ENCODE data around the gene TPR. TPM values are rescaled to one million over a fixed set of nuclear protein-coding genes. Genes with fewer than 3 reads are reported as not detected.
A peak's percentile ranks its signal among the peaks of the same experiment; 100 is the strongest.

The TPR gene
- total RNA-seq, 4 donors from 2014 or later, result 76.3 to 108 (median 87.6) TPM

DNA sequence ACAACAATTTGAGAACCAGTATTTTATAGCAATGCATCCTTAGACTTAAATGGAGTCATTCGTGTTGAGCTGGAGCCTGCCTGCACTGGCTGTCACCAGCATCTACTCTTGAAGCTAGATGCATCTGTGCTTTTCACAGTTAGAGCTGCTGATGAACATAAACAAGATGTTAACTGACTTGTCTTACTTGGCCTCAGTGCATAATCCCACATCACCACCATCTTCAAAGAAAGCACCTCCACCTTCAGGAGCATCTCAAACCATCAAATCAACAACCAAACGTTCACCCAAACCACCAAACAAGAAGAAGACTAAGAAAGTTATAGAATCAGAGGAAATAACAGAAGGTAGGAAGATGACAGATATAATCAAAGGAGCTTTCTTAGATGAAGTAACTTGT lies 71.1 kb downstream of the TPR start:
- H3K4me3 ChIP-seq, result no peak overlapping the region
- H3K36me3 ChIP-seq, result no peaks in the 10 kb centered on the region
- H3K27ac ChIP-seq, result no peak overlapping the region
- H3K27me3 ChIP-seq, result no peaks in the 10 kb centered on the region
- TF ChIP-seq, protein P1, sequence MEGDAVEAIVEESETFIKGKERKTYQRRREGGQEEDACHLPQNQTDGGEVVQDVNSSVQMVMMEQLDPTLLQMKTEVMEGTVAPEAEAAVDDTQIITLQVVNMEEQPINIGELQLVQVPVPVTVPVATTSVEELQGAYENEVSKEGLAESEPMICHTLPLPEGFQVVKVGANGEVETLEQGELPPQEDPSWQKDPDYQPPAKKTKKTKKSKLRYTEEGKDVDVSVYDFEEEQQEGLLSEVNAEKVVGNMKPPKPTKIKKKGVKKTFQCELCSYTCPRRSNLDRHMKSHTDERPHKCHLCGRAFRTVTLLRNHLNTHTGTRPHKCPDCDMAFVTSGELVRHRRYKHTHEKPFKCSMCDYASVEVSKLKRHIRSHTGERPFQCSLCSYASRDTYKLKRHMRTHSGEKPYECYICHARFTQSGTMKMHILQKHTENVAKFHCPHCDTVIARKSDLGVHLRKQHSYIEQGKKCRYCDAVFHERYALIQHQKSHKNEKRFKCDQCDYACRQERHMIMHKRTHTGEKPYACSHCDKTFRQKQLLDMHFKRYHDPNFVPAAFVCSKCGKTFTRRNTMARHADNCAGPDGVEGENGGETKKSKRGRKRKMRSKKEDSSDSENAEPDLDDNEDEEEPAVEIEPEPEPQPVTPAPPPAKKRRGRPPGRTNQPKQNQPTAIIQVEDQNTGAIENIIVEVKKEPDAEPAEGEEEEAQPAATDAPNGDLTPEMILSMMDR (IDR thresholded peaks at IDR 0.05), result no peak
- TF ChIP-seq EP300 (IDR thresholded peaks at IDR 0.05) (no peak), POLR2A (IDR thresholded peaks at IDR 0.05) (no peak)
- peaks cover 0 to 4% (median 2%) of the 10 kb centered on the region in 4 donors for H3K4me1 ChIP-seq
- WGBS, 2 donors, result 76 to 83% methylated on average over 2 of the region's 2 CpGs
- no peak for DNase-seq (ENCODE audit: low spot score in 2 of 2)
- H3K9me3 ChIP-seq, result no peaks in the 10 kb centered on the region

DNA sequence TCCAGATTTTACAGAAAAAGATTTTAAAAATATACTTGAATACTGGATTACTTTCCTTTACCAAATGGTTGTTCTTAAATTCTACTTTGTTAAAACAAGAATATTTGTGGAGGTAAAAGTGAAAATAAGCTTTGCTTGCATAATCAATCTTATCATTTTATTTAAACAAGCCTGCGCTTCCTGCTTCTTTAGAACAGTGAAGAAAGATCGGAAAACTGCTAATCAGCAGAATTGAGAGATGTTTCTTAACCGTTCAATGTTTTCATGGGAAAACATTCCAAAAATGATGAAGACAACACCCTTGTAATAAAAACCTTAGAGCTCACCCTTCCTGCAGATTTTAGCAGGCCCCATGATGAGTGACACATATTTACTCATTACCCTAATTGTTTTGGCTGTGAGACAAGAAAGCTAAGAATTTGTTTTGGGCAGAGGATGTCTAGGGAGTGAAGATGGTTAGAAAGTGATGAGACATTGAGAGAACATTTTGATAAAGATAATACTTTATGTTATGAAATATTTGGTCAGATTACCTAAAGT lies 72.6 kb downstream of the TPR start:
- H3K27me3 ChIP-seq, result no peaks in the 10 kb centered on the region
- no peaks in the 10 kb centered on the region for H3K36me3 ChIP-seq
- WGBS, 2 donors, result 67 to 69% methylated on average over 3 of the region's 3 CpGs
- no peaks in the 10 kb centered on the region for H3K9me3 ChIP-seq
- H3K27ac ChIP-seq, result peak overlapping the region in 1 of 4 donors; percentile 29
- peaks cover 0 to 4% (median 2%) of the 10 kb centered on the region in 4 donors for H3K4me1 ChIP-seq
- DNase-seq (ENCODE audit: low spot score in 2 of 2), result no peak
- TF ChIP-seq EP300 (IDR thresholded peaks at IDR 0.05) (no peak), POLR2A (IDR thresholded peaks at IDR 0.05) (no peak)
- TF ChIP-seq, protein P1 (IDR thresholded peaks at IDR 0.05), result no peak
- H3K4me3 ChIP-seq, result no peak overlapping the region

DNA sequence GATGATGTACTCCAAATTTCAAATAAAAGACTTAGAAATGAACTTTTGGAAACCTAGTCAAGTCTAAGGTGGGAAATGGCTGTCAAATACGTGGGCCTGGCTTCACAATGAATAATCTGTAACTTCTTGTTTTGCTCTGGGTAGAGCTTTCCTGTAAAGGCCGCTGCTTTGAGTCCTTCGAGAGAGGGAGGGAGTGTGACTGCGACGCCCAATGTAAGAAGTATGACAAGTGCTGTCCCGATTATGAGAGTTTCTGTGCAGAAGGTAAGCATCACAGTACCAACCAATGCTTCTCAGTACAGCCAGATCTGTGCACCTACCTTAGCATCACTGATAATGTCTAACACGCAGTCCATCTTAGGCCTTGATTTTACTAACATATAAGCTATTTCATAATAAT lies 73.6 kb downstream of the TPR start:
- Histone ChIP-seq H3K4me1 (peaks cover 0 to 4% (median 2%) of the 10 kb centered on the region in 4 donors), H3K27ac (no peak overlapping the region), H3K9me3 (no peaks in the 10 kb centered on the region), H3K4me3 (no peak overlapping the region), H3K27me3 (no peaks in the 10 kb centered on the region), H3K36me3 (no peaks in the 10 kb centered on the region)
- no peak for DNase-seq (ENCODE audit: low spot score in 2 of 2)
- TF ChIP-seq POLR2A (IDR thresholded peaks at IDR 0.05) (no peak), EP300 (IDR thresholded peaks at IDR 0.05) (no peak)
- TF ChIP-seq, protein P1 (IDR thresholded peaks at IDR 0.05), result no peak
- 88 to 90% methylated on average over 7 of the region's 7 CpGs for WGBS, 2 donors

DNA sequence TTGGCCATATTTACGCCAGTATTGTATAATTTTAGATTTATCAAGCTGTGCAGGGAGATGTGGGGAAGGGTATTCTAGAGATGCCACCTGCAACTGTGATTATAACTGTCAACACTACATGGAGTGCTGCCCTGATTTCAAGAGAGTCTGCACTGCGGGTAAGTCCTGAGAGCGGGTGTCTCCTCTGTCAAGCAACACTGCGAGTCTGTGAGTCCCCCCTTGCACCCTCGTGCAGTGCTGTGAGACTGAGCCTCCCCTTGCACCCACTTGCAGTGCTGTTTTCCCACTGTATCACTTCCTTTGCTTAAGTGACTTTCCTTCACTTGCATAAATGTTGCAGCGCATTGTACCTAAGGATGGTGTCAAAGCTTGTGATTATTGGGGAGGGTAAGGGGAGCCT lies 75.0 kb downstream of the TPR start:
- H3K27ac ChIP-seq, result no peak overlapping the region
- TF ChIP-seq POLR2A (IDR thresholded peaks at IDR 0.05) (no peak), EP300 (IDR thresholded peaks at IDR 0.05) (no peak)
- TF ChIP-seq, protein P1 (IDR thresholded peaks at IDR 0.05), result no peak
- H3K9me3 ChIP-seq, result no peaks in the 10 kb centered on the region
- no peak for DNase-seq (ENCODE audit: low spot score in 2 of 2)
- no peak overlapping the region for H3K4me3 ChIP-seq
- H3K27me3 ChIP-seq, result no peaks in the 10 kb centered on the region
- no peaks in the 10 kb centered on the region for H3K36me3 ChIP-seq
- H3K4me1 ChIP-seq, result peaks cover 0 to 4% (median 1%) of the 10 kb centered on the region in 4 donors
- 89% methylated on average over 6 of the region's 6 CpGs for WGBS, 2 donors

DNA sequence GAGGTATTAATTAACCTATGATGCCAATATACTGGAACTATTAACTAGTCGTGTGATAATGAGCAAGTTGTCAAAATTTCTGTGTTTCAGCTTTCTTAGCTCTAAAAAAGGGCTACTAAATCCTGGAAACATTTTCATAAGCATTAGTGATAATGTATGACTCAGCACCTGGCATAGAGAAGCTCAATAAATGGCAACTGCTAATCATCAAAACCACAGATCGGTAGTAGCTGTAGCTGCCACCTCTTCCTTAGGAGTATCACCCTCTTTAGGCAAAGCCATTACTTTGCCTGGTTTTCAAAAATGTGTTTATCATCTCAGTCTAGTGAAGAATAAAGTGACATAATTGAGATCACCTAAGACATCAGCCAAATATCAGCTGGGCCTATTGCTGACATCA lies 75.5 kb downstream of the TPR start:
- TF ChIP-seq EP300 (IDR thresholded peaks at IDR 0.05) (no peak), POLR2A (IDR thresholded peaks at IDR 0.05) (no peak)
- TF ChIP-seq, protein P1 (IDR thresholded peaks at IDR 0.05), result no peak
- H3K36me3 ChIP-seq, result no peaks in the 10 kb centered on the region
- WGBS, 2 donors, result 87 to 91% methylated on average over 2 of the region's 2 CpGs
- DNase-seq (ENCODE audit: low spot score in 2 of 2), result no peak
- peaks cover 0 to 4% (median 0%) of the 10 kb centered on the region in 4 donors for H3K4me1 ChIP-seq
- no peaks in the 10 kb centered on the region for H3K9me3 ChIP-seq
- H3K27ac ChIP-seq, result no peak overlapping the region
- no peaks in the 10 kb centered on the region for H3K27me3 ChIP-seq
- peak overlapping the region in 1 of 4 donors; percentile 14 for H3K4me3 ChIP-seq

All from tibial nerve (tissue), 4 donors.